Effector memory CD4-positive, alpha-beta T cell (primary cell): ENCODE measurements around the gene CD82.
"Not testable (repeated sequence)": the region's sequence is repeated elsewhere in the genome, so short reads cannot be mapped to it uniquely, and the experiment has no call there.

Source experiments
- DNase-seq, 3 donors: peaks; one replicate each; pipeline ENCODE4 v3.0.0-alpha.2; 2020
- H3K27ac ChIP-seq: 2 replicates; pipeline ENCODE4 v1.7.0; 2013; ENCODE audit warnings: mild to moderate bottlenecking, low read length, moderate library complexity; ENCODE audit not compliant: insufficient read depth, poor library complexity, severe bottlenecking
- H3K27me3 ChIP-seq: replicated peaks from 2 replicates; pipeline ENCODE4 v1.7.0; 2013; ENCODE audit warnings: mild to moderate bottlenecking, low read length; ENCODE audit not compliant: insufficient read depth, control insufficient read depth, poor library complexity, severe bottlenecking
- H3K36me3 ChIP-seq: 2 replicates; pipeline ENCODE4 v1.7.0; 2013; ENCODE audit warnings: mild to moderate bottlenecking, low read length, moderate library complexity; ENCODE audit not compliant: control insufficient read depth, insufficient read depth
- H3K4me1 ChIP-seq: 2 replicates; pipeline ENCODE4 v1.7.0; 2013; ENCODE audit warnings: low read length, mild to moderate bottlenecking; ENCODE audit not compliant: control insufficient read depth, insufficient read depth, poor library complexity, severe bottlenecking
- H3K4me3 ChIP-seq: 2 replicates; pipeline ENCODE4 v1.7.0; 2013; ENCODE audit warnings: low read length, low read depth, mild to moderate bottlenecking; ENCODE audit not compliant: insufficient read depth, poor library complexity, severe bottlenecking
- H3K9me3 ChIP-seq: 2 replicates; pipeline ENCODE4 v1.7.0; 2013; ENCODE audit warnings: mild to moderate bottlenecking, low read length, moderate library complexity; ENCODE audit not compliant: control insufficient read depth

The CD82 gene

DNA sequence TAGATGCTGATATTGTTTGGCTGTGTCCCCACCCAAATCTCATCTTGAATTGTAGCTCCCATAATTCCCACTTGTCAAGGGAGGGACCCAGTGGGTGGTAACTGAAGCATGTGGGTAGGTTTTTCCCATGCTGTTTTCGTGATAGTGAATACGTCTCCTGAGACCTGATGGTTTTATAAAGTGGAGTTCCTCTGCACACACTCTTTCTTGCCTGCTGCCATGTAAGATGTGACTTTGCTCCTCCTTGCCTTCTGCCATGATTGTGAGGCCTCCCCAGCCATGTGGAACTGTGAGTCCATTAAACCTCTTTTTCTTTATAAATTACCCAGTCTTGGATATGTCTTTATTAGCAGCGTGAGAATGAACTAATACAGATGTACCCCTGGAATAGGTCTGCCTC, 95.1 kb downstream of the CD82 start:
- DNase-seq, H3K27me3 ChIP-seq, H3K27ac ChIP-seq, H3K9me3 ChIP-seq, H3K4me3 ChIP-seq, H3K36me3 ChIP-seq, H3K4me1 ChIP-seq: not testable (repeated sequence)

DNA sequence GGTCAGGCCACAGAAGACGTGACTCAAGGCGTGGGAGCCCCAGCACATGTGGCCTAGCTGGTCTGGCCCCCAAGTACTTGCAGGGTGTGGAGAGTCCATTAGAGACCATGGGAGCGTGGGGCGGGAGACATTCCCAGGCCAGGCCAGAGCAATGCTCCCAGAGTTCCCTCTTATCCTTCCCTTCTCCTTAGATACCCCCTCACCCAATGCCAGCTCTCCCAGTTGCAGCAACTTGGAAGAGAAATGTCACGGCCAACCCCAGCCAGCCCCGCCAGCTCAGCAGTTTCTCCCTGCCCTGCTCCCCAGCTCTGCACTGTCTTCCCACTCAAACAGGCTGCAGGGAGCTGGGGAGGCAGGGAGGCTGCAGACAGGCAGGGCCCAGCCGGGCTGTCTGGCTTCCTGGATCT, 95.9 kb downstream of the CD82 start:
- no peaks in the 10 kb centered on the region for H3K36me3 ChIP-seq
- no peak overlapping the region for H3K4me3 ChIP-seq
- DNase-seq: no peak
- H3K27ac ChIP-seq: no peak overlapping the region
- H3K27me3 ChIP-seq: no peaks in the 10 kb centered on the region
- H3K9me3 ChIP-seq: no peaks in the 10 kb centered on the region
- peaks cover 6% of the 10 kb centered on the region for H3K4me1 ChIP-seq
